ENCODE data around the gene MED22.

MED22 gene

GRCh38 chr9:133372144-133372543, 24.2 kb upstream of the MED22 start:
- Mint-ChIP-seq H3K4me1 (peaks cover 68% of the 10 kb centered on the region), H3K27ac (peak overlapping the region; percentile 59)
- TF ChIP-seq CTCF (IDR thresholded peaks at IDR 0.05): no peak

GRCh38 chr9:133371261-133371711, 23.4 kb upstream of the MED22 start:
- Mint-ChIP-seq H3K27me3 (ENCODE audit: low read depth, poor library complexity) (no peaks in the 10 kb centered on the region), H3K9me3 (no peaks in the 10 kb centered on the region), H3K4me1 (peaks cover 68% of the 10 kb centered on the region), H3K27ac (peak overlapping the region; percentile 71), H3K36me3 (ENCODE audit: low read depth) (no peaks in the 10 kb centered on the region), H3K4me3 (no peak overlapping the region)
- no peak for TF ChIP-seq CTCF (IDR thresholded peaks at IDR 0.05)
- DNase-seq: no peak

More at GRCh38 chr9:133372144-133372543, 24.2 kb upstream of the MED22 start:
- H3K4me3 Mint-ChIP-seq: no peak overlapping the region
- no peaks in the 10 kb centered on the region for H3K36me3 Mint-ChIP-seq (ENCODE audit: low read depth)
- peaks cover 5% of the 10 kb centered on the region for H3K9me3 Mint-ChIP-seq
- H3K27me3 Mint-ChIP-seq (ENCODE audit: low read depth, poor library complexity): peaks cover 3% of the 10 kb centered on the region
- no peak for DNase-seq

- H3K4me1 Mint-ChIP-seq: peaks cover 68% of the 10 kb centered on the region
- H3K4me3 Mint-ChIP-seq: no peak overlapping the region
- no peak for TF ChIP-seq CTCF (IDR thresholded peaks at IDR 0.05)
Observed at GRCh38 chr9:133370685-133371084, 22.8 kb upstream of the MED22 start.

DNA sequence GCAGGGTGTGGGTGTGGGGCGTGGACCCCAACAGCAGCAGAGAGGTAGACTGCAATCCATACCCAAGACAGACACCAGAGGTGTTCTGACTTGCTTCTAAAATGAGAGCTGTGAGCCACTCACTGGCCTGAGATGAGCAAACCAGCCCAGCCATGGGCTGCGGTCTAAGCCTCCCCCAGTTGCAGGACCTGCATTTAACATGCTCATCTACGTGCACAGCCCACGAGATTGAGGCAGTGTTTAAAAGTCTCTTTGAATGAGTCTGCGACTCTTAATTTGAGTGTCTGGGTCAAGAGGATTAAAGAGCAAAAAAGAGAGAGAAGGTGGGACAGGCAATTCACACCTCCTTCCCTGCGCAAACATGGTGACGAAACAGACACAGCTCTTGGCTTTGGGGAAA, 22.0 kb upstream of the MED22 start:
- Mint-ChIP-seq H3K27ac (peak overlapping the region; percentile 73), H3K27me3 (ENCODE audit: low read depth, poor library complexity) (no peaks in the 10 kb centered on the region), H3K36me3 (ENCODE audit: low read depth) (peaks cover 13% of the 10 kb centered on the region)

More at GRCh38 chr9:133370685-133371084, 22.8 kb upstream of the MED22 start:
- Mint-ChIP-seq H3K27me3 (ENCODE audit: low read depth, poor library complexity) (no peaks in the 10 kb centered on the region), H3K36me3 (ENCODE audit: low read depth) (peaks cover 6% of the 10 kb centered on the region), H3K27ac (peak overlapping the region; percentile 73), H3K9me3 (no peaks in the 10 kb centered on the region)
- DNase-seq: no peak

DNA sequence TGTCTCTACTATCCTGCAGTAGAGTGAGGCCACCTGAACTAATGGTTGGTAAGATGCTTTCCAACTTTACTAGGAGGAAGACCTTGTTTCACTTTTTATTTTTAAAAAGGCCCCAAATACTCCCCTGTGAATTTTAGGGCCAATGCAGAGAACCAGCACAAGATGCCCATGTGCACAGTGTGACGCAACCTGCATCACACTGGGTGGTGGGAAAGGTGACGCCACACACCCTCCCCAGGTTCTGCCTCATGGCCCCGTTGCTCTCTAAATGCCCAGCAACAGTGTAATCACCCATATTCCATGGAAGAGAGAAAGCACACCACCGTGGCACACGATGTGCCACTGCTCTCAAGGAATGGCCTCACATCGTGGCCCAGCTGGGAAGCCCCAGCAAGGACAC, 21.5 kb upstream of the MED22 start:
- H3K4me1 Mint-ChIP-seq: peaks cover 60% of the 10 kb centered on the region
- DNase-seq: no peak
- TF ChIP-seq CTCF (IDR thresholded peaks at IDR 0.05): no peak
- peak overlapping the region; percentile 50 for H3K27ac Mint-ChIP-seq
- H3K9me3 Mint-ChIP-seq: no peaks in the 10 kb centered on the region
- H3K36me3 Mint-ChIP-seq (ENCODE audit: low read depth): peaks cover 15% of the 10 kb centered on the region
- no peak overlapping the region for H3K4me3 Mint-ChIP-seq
- no peaks in the 10 kb centered on the region for H3K27me3 Mint-ChIP-seq (ENCODE audit: low read depth, poor library complexity)

More for the DNA sequence above, 22.0 kb upstream of the MED22 start:
- peak overlapping the region; percentile 24 for H3K4me3 Mint-ChIP-seq
- peaks cover 65% of the 10 kb centered on the region for H3K4me1 Mint-ChIP-seq
- no peaks in the 10 kb centered on the region for H3K9me3 Mint-ChIP-seq
- no peak for DNase-seq
- no peak for TF ChIP-seq CTCF (IDR thresholded peaks at IDR 0.05)

- peak overlapping the region; percentile 46 for H3K27ac Mint-ChIP-seq
- peaks cover 25% of the 10 kb centered on the region for H3K36me3 Mint-ChIP-seq (ENCODE audit: low read depth)
- no peak overlapping the region for H3K4me3 Mint-ChIP-seq
- peaks cover 62% of the 10 kb centered on the region for H3K4me1 Mint-ChIP-seq
- TF ChIP-seq CTCF (IDR thresholded peaks at IDR 0.05): no peak
- H3K9me3 Mint-ChIP-seq: no peaks in the 10 kb centered on the region
- DNase-seq: no peak
- no peaks in the 10 kb centered on the region for H3K27me3 Mint-ChIP-seq (ENCODE audit: low read depth, poor library complexity)
Observed at GRCh38 chr9:133368249-133368881, 20.4 kb upstream of the MED22 start.

Measured in nephron progenitor cell (in vitro differentiated cells).